Ishikawa (cell line): ENCODE measurements around the gene CLCN1.

Experiments
- CEBPB ChIP-seq: IDR thresholded peaks from 2 replicates; pipeline ENCODE4 v1.6.1; 2012
- CREB1 ChIP-seq: IDR thresholded peaks from 2 replicates; pipeline ENCODE4 v1.6.1; 2012; ENCODE audit warnings: low read depth
- EGR1 ChIP-seq: IDR thresholded peaks from 2 replicates; pipeline ENCODE4 v1.6.1; 2012
- EP300 ChIP-seq: IDR thresholded peaks from 2 replicates; pipeline ENCODE4 v1.6.1; 2012; ENCODE audit warnings: borderline replicate concordance
- FOXM1 ChIP-seq: IDR thresholded peaks from 2 replicates; pipeline ENCODE4 v1.6.1; 2012; ENCODE audit warnings: low read depth, borderline replicate concordance
- MAX ChIP-seq: IDR thresholded peaks from 2 replicates; pipeline ENCODE4 v1.6.1; 2012
- NFIC ChIP-seq: IDR thresholded peaks from 2 replicates; pipeline ENCODE4 v1.6.1; 2012
- RAD21 ChIP-seq: IDR thresholded peaks from 2 replicates; pipeline ENCODE4 v1.6.1; 2012; ENCODE audit warnings: low read depth
- TAF1 ChIP-seq: IDR thresholded peaks from 2 replicates; pipeline ENCODE4 v1.6.1; 2012; ENCODE audit warnings: low read depth, mild to moderate bottlenecking
- TCF12 ChIP-seq: IDR thresholded peaks from 2 replicates; pipeline ENCODE4 v1.6.1; 2012; ENCODE audit warnings: low read depth
- TEAD4 ChIP-seq: IDR thresholded peaks from 2 replicates; pipeline ENCODE4 v1.6.1; 2012
- USF1 ChIP-seq: IDR thresholded peaks from 2 replicates; pipeline ENCODE4 v1.6.1; 2012
- YY1 ChIP-seq: IDR thresholded peaks from 2 replicates; pipeline ENCODE4 v1.6.1; 2012; ENCODE audit warnings: low read depth
- ZBTB7A ChIP-seq: IDR thresholded peaks from 2 replicates; pipeline ENCODE4 v1.6.1; 2012; ENCODE audit warnings: low read depth
- TF ChIP-seq, protein P1 (sequence below): IDR thresholded peaks from 2 replicates; pipeline ENCODE4 v1.6.1; 2012; ENCODE audit warnings: low read depth, mild to moderate bottlenecking

CLCN1 gene

GRCh38 chr7:143384661-143385631 is 69.0 kb downstream of the CLCN1 start:
- TF ChIP-seq USF1 (no peak), ZBTB7A (no peak), FOXM1 (no peak), MAX (no peak), TAF1 (no peak), NFIC (no peak), CREB1 (no peak), YY1 (no peak), TCF12 (no peak), RAD21 (no peak), EGR1 (no peak), TEAD4 (no peak), EP300 (no peak), CEBPB (no peak)
- TF ChIP-seq, protein P1, sequence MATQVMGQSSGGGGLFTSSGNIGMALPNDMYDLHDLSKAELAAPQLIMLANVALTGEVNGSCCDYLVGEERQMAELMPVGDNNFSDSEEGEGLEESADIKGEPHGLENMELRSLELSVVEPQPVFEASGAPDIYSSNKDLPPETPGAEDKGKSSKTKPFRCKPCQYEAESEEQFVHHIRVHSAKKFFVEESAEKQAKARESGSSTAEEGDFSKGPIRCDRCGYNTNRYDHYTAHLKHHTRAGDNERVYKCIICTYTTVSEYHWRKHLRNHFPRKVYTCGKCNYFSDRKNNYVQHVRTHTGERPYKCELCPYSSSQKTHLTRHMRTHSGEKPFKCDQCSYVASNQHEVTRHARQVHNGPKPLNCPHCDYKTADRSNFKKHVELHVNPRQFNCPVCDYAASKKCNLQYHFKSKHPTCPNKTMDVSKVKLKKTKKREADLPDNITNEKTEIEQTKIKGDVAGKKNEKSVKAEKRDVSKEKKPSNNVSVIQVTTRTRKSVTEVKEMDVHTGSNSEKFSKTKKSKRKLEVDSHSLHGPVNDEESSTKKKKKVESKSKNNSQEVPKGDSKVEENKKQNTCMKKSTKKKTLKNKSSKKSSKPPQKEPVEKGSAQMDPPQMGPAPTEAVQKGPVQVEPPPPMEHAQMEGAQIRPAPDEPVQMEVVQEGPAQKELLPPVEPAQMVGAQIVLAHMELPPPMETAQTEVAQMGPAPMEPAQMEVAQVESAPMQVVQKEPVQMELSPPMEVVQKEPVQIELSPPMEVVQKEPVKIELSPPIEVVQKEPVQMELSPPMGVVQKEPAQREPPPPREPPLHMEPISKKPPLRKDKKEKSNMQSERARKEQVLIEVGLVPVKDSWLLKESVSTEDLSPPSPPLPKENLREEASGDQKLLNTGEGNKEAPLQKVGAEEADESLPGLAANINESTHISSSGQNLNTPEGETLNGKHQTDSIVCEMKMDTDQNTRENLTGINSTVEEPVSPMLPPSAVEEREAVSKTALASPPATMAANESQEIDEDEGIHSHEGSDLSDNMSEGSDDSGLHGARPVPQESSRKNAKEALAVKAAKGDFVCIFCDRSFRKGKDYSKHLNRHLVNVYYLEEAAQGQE = no peak

DNA sequence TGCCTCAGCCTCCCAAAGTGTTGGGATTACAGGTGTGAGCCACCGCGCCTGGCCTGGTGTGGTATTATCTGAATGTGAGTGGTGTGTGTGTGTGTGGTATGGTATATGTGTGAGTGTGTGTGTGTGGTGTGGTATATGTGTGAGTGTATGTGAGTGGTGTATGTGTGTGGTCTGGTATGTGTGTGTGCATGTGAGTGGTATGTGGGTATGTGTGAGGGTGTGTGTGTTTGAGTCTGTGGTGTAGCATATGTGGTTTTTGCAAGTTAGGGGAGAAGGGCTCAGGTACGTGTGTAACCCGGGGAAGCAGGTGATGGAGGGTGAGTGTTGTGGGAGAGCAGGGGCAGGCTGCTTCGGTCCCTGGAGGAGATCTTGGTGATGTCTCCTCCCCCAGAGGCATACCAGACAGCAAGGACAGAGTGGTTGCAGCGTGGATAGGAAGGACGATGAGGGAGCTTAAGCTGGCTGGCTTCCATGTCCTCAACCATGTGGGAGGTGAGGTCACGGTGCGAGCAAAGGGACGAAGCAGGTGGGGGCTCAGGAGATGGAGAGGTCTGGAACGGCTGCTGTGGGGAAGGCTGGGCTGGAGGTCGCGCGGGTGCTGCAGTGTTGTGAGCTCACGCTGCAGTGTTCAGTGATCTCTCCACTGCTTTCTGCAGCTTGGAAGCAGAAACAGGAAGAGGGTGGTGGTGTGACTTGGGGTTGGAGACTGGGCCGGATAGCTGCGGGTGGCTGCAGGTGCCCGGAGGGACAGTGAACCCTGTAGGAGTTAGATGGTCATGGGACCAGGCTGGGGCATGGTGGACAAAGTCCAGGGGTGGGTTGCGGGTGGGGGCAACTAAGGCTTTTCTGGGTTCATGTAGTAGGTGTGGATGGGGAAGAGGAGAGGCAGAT is 70.2 kb downstream of the CLCN1 start:
- no peak for TF ChIP-seq USF1
- no peak for TF ChIP-seq YY1
- TF ChIP-seq EP300 = no peak
- no peak for TF ChIP-seq CEBPB
- TF ChIP-seq TEAD4 = no peak
- TF ChIP-seq ZBTB7A = no peak
- no peak for TF ChIP-seq RAD21
- no peak for TF ChIP-seq MAX
- TF ChIP-seq TAF1 = no peak
- TF ChIP-seq NFIC = no peak
- no peak for TF ChIP-seq EGR1
- no peak for TF ChIP-seq CREB1
- TF ChIP-seq TCF12 = no peak

DNA sequence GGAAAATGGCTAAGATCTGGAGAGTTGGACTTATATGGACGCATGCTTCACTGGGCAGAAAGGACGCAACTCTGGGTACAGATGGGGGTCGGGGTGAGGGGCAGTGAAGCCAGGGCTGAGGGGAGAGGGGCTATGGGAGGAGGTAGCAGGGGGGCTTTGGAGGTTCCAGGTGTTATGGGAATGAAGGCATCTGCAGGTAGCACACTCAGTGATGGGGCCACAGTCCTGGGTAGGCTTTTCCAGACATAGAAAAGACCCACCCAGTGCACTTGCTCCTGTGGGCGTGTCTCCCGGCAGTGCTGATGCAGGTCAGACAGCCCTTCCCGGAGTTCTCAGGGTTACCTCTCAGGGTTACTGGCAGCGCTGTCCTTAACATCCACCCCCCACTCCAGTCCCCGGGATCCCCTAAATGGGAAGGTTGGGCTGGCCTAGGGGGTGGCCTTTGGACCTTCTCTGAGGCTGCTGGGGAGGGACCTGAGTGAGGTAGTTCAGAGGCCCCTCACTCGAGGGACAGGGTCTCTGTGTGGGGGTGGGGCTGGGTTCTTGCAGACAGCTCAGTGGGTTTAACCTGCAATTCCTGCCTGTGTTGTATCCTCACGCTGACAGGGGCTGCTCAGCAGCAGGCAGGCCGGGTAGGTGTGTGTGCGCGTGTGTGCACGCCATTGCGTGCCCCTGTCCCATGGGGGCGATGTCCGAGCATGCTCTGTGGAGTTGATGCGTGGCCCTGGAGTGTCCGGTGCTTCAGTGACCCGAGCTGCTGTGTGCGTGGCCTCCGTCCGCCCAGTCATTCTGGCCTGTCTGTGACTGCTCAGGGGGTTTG is 71.5 kb downstream of the CLCN1 start:
- TF ChIP-seq EGR1 (no peak), TCF12 (no peak), YY1 (no peak), NFIC (no peak), CREB1 (no peak), EP300 (no peak), MAX (no peak), TEAD4 (no peak), USF1 (no peak), ZBTB7A (no peak), FOXM1 (no peak)
- TF ChIP-seq, protein P1 = no peak
